Vagina (tissue), 2 donors: ENCODE data around the gene ENO4.

Source experiments
- CTCF ChIP-seq, 3 experiments: fragments of 450-650 bp in 2 of 3; fragments of 200-600 bp in 1 of 3; sonication (generic) in 1 of 3; IDR thresholded peaks; one replicate each; pipeline ENCODE4 v1.5.1; 2017 to 2019; ENCODE audit warnings: antibody characterized with exemption in 3 of 3, mild to moderate bottlenecking in 2 of 3, moderate library complexity in 2 of 3
- POLR2A ChIP-seq, 2 donors: fragments of 450-650 bp; IDR thresholded peaks; one replicate each; pipeline ENCODE4 v1.6.1; 2017; ENCODE audit warnings: antibody characterized with exemption in 2 of 2, mild to moderate bottlenecking in 2 of 2, moderate library complexity in 2 of 2
- POLR2AphosphoS5 ChIP-seq, 2 donors: sonication (generic); formaldehyde crosslinking; IDR thresholded peaks; one replicate each; pipeline ENCODE4 v1.9.0; 2017; ENCODE audit warnings: antibody characterized with exemption in 2 of 2, mild to moderate bottlenecking in 2 of 2, low read depth in 1 of 2; ENCODE audit not compliant: insufficient read depth in 1 of 2

- TF ChIP-seq POLR2AphosphoS5 (IDR thresholded peaks at IDR 0.05; ENCODE audit: insufficient read depth in 1 of 2, low read depth in 1 of 2) (no peak), CTCF (IDR thresholded peaks at IDR 0.05) (no peak), POLR2A (IDR thresholded peaks at IDR 0.05) (no peak)
Observed at GRCh38 chr10:116882639-116883038, 33.3 kb downstream of the ENO4 start.
